ENCODE results near the gene SLC35G2. TPM values are rescaled to one million over a fixed set of nuclear protein-coding genes. Genes with fewer than 3 reads are reported as not detected.

The SLC35G2 gene
- total RNA-seq, 1 experiment from 2014 or later = 6.6 TPM

GRCh38 chr3:136840252-136840651, 21.3 kb downstream of the SLC35G2 start:
- Mint-ChIP-seq H3K36me3 (ENCODE audit: insufficient read depth in 1 of 3, low read depth in 3 of 3) (peaks cover 16 to 31% (median 18%) of the 10 kb centered on the region in 3 experiments; a peak in 6 of 7 replicates), H3K4me1 (peaks cover 17 to 23% of the 10 kb centered on the region in 2 experiments), H3K9me3 (no peaks in the 10 kb centered on the region), H3K27me3 (ENCODE audit: low read depth) (no peaks in the 10 kb centered on the region), H3K4me3 (no peak overlapping the region), H3K27ac (no peak overlapping the region; a peak in 1 of 7 replicates)
- Histone ChIP-seq H3K79me1 (ENCODE audit: insufficient read depth, low read depth, low read length, poor library complexity, severe bottlenecking) (peaks cover 3% of the 10 kb centered on the region), H3K9me3 (ENCODE audit: control insufficient read depth, low read depth, low read length) (no peaks in the 10 kb centered on the region), H2BK15ac (ENCODE audit: low read depth, low read length) (no peak overlapping the region), H2BK12ac (ENCODE audit: insufficient read length, low read depth, low read length) (no peak overlapping the region), H3K56ac (ENCODE audit: insufficient read length, low read depth, low read length) (no peak overlapping the region), H4K8ac (replicated peaks; ENCODE audit: insufficient read length, low read depth, low read length) (no peak overlapping the region), H3K4me1 (ENCODE audit: insufficient read depth, low read length) (peaks cover 4% of the 10 kb centered on the region; the same call in 1 of the 2 replicates), H2BK20ac (ENCODE audit: low read depth, low read length, poor library complexity, severe bottlenecking) (no peak overlapping the region), H2BK5ac (ENCODE audit: insufficient read length, low read length) (no peak overlapping the region), H3K9ac (ENCODE audit: extremely low read depth, insufficient read length, low read length) (no peak overlapping the region), H3K18ac (ENCODE audit: insufficient read length, low read depth, low read length) (no peak overlapping the region), H4K91ac (ENCODE audit: insufficient read length, low read depth, low read length) (no peak overlapping the region), H3K14ac (ENCODE audit: insufficient read depth, low read length) (no peak overlapping the region), H3K23me2 (ENCODE audit: insufficient read length, low read depth, low read length, poor library complexity, severe bottlenecking) (no peaks in the 10 kb centered on the region), H3K23ac (ENCODE audit: insufficient read length, low read depth, low read length) (no peak overlapping the region), H3K4ac (ENCODE audit: low read depth, low read length) (no peak overlapping the region), H3T11ph (ENCODE audit: low read length) (no peak overlapping the region), H3K79me2 (ENCODE audit: insufficient read depth, low read length) (no peaks in the 10 kb centered on the region), H4K5ac (ENCODE audit: insufficient read length, low read depth, low read length) (no peak overlapping the region), H3K27ac (ENCODE audit: insufficient read length, low read depth, low read length) (no peak overlapping the region), H3K4me2 (ENCODE audit: insufficient read depth, insufficient read length, low read length) (no peak overlapping the region), H2BK120ac (ENCODE audit: low read depth, low read length, poor library complexity, severe bottlenecking) (no peak overlapping the region), H4K20me1 (ENCODE audit: control insufficient read depth, insufficient read depth, insufficient read length) (no peaks in the 10 kb centered on the region), H2AK5ac (ENCODE audit: insufficient read length, low read length) (no peak overlapping the region), H3K27me3 (ENCODE audit: insufficient read depth, low read length) (no peaks in the 10 kb centered on the region), H2AFZ (ENCODE audit: low read length) (no peak overlapping the region)
- no peak for DNase-seq
- no CpG with 5 or more reads among the region's 2 CpGs for WGBS (ENCODE audit: extremely low coverage, insufficient read length, low lambda C conversion rate)
- TF ChIP-seq CTCF (conservative IDR thresholded peaks at IDR 0.05) = no peak

Measured in H9 (cell line).